ENCODE data around the gene SAMD13.

SAMD13 gene

GRCh38 chr1:84373436-84374141, 72.1 kb downstream of the SAMD13 start:
- DNase-seq (ENCODE audit: low read depth, low spot score): no peak

DNA sequence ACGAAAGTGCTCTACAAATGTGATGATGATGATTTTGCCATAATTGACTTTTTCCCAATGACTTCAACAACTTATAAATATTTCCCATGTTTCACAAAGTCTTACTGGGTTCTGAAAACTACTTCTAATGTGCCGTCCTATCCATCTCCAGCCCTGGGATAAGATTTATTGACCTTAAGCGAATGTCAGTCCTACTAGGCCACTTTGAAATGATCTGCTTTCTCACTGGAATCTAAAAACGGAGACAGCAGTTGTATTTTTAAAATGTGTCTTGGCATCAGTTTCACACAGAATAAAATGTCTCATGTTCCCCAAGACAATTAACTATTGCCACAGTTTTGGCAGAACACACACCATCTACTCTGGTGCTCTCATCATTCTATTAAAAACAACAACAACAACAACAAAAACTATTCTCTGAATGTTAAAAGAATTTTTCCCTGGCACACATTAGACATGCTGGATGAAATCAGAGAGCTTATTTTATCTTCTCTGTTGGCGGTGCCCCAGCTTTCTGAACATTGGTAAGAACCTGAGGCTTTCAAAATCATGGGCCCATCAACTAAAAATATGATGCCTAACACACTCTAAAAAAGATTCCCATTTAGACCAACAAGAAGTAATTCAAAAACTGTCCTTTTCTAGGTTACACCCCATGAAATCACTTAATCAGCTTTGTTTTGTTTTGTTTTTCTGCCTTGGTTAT, 73.6 kb downstream of the SAMD13 start:
- DNase-seq (ENCODE audit: low read depth, low spot score): no peak

DNA sequence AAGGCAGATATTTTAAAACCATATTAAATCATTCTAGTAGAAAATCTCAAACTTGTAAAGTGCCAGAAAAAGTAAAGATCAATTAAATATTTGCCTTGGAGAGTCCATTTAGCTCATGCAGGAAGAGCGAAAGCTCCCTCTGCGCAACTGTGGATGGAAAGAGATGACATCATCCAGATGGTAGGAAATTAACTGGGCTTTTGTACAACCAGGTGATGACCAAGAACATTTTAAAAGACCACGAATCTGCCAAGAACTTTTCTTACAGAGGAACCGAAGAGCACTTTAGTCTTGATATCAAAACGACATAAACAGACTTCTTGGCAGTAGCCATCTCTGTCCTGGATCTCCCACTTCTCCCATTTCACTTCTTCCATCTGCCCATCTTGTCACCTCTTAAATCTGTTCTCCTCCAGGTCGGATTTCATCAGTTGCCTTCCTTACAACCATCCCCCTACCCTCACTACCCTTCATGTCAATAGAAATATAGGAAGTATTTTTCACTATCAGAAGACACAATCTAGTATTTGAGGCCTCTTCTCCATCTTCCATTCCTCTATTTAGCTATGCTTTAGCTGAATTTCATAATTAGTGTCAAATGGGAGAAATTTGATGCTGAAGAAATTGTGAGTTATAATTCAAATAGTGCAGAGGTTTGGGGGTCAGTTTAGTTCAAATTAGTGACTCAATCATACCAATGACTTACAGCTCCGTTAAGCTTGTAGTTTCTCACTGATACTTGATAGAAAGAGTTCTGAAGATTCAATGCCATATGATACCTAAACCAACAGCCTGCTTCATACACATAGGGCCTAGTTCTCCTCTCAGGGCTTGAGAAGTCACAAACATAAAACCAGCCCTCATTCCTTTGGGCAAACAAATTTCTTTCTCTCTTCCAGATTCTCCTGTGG, 74.7 kb downstream of the SAMD13 start:
- no peak for DNase-seq (ENCODE audit: low read depth, low spot score)

GRCh38 chr1:84377480-84378095, 76.1 kb downstream of the SAMD13 start:
- DNase-seq (ENCODE audit: low read depth, low spot score): no peak

DNA sequence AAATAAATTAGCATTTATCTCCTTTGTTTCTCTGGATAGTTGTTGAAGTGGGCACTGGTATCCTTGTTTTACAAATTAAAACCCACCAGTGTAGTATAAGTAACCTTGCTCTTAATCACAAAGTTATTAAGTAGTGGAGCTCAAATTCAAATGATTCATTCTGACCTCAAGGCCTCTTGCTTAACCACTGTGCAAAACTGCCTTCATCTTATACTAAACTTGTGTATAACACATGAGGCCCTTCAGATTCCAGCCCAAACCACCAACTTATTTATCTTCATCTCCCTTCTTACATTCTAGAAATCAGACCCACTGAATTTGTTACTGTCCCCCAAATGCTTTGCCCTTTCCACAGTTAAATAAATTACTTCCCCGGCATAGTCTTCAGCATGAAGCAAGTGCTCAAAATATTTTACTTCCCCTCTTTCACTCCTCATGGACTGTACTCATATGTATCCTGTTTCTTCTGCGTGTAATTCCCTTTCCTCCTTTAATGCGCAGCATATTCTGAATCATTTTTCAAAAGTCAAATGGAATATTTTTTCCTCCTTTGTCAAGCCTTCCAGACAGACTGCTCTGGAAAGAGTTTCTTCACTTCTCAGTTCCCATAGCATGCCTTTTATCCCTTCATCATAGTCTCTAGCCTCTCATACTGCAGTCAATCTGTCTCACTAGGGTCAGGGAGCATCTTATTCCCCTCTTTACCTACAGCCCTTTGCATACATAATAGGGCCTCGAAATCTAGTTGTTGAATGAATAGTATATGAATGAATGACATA, 77.8 kb downstream of the SAMD13 start:
- DNase-seq (ENCODE audit: low read depth, low spot score): no peak

GRCh38 chr1:84379917-84380180, 78.3 kb downstream of the SAMD13 start:
- DNase-seq (ENCODE audit: low read depth, low spot score): no peak

DNA sequence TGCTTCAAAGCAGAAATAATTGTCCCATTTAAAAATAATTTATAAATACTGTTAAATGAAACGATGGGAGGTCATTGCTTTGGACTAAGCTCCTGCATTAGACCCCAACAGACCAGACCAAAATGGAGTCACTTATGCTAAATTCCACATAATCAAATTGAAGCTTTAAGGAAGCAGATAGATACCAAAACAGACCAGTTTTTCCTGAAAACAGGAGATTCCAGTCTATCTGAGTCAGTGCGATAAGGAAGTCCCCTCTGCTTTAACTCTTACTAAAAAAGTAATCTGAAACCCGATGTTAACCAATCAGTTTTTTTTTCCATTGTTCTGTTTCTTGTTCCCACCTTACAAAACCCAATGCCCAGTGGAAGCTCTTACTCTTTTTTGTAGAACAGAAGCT, 80.6 kb downstream of the SAMD13 start:
- DNase-seq (ENCODE audit: low read depth, low spot score): no peak

DNA sequence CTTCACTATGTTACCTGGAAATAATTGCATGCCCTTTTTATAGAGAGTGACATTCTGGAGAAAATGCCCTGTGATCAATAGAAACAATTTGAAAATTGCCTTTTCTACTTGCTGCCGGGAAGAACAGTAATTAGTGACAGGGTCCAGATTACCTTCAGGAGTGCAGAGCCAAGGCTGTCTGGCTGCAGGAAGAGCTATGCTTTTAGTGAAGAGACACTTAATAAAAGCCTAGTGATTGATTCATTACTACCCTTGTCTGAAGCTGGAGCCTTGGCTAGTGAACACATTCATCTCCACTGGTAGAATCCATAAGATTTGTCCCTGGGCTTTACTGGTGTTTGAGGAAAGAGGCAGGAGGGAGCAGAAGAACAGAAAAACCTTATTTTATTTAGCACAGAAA, 83.8 kb downstream of the SAMD13 start:
- no peak for DNase-seq (ENCODE audit: low read depth, low spot score)

GRCh38 chr1:84386716-84387479, 85.4 kb downstream of the SAMD13 start:
- DNase-seq (ENCODE audit: low read depth, low spot score): no peak

GRCh38 chr1:84387480-84388163, 86.1 kb downstream of the SAMD13 start:
- DNase-seq (ENCODE audit: low read depth, low spot score): no peak

DNA sequence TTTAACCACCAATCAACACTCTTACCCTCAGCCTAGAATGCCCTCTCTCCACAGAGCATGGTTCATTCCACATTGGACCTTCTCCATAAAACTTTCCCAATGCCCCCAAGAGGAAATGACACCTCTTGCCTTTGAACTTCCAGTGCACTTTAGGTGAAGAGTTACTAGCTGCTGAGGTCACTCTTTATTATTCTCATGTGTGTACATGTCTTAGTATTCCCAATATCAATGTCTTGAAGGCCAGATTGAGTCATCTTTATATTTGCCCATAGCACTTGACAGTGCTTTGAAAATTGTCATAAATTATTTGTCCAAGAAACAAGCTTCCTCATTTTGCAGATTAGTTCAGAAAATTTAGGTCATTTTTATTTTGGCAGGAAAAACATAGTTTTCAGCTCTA, 88.7 kb downstream of the SAMD13 start:
- DNase-seq (ENCODE audit: low read depth, low spot score): no peak

DNA sequence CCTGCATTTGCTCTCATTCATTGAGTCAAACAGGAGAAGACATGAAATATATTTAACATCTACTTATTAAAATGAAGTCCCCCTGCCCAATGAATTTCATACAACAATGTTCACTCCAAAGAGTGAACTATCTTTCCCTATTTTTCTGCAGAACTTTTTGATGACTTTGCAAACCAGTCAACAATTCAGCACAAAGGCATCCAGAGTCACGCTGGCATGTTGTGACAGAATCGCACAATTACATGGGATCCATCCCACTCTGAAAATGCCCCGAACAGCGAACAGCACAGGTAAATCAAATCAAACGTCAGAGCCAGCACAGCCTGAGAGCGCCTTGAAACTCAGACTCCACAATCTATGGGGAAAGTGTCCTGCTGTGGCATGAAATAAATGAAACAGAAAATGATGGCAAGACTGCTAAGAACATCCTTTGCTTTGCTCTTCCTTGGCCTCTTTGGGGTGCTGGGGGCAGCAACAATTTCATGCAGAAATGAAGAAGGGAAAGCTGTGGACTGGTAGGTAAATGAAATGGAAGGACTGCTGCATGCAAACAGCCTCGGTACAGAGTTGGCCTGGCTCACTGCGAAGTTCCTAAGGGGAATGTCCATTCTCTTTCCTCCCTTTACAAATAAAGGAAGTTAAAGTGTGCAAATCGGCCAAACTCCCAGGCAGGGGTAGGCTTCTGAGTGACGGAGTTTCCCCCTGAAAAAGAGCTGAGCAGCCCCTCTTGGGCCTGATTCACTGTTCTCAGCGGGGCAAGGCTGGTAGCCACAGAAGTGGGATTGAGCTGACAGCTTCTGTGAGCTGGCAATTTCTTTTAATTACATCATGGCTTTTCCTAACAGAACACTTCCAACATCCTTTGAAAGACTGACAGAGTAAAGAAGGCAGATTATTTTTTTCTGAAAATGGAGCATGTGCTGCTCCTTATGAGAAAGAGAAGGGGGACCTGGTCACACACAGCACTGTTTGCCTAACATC, 97.0 kb downstream of the SAMD13 start, which contains the start of gene DNASE2B:
Gene DNASE2B, plus strand, starts transcription at position 310 of the 981 bp plus-strand sequence. Its CDS starts 81 bp downstream, at position 391.
- DNase-seq (ENCODE audit: low read depth, low spot score): no peak
